HepG2 (cell line): ENCODE measurements around the gene LYRM1. TPM values are rescaled to one million over a fixed set of nuclear protein-coding genes. Genes with fewer than 3 reads are reported as not detected.

Experiments used
- ATAC-seq: fragments of 200-7000 bp; cut with Tn5 transposase; 3 replicates; pipeline ENCODE4 v1.9.1; 2020; ENCODE audit warnings: mild to moderate bottlenecking, moderate library complexity
- BruUV-seq: library from RNA; stranded (reverse); fragments of 400-500 nt; replicated peaks from 2 replicates; lab custom pipeline; 2021; lab: Mats Ljungman, UMichigan
- CTCF ChIA-PET: fragments of 300-600 bp; formaldehyde crosslinking; extraction: SDS; loops from one replicate; lab custom pipeline; 2021; ENCODE audit warnings: low total read pairs, inconsistent platforms, low intra/inter-chr PET ratio; lab: Yijun Ruan, JAX
- POLR2A ChIA-PET: fragments of 350-600 bp; sonication (Branson Sonifier 250); formaldehyde crosslinking; loops from one replicate; lab custom pipeline; 2020; ENCODE audit warnings: antibody characterized with exemption, inconsistent platforms; lab: Yijun Ruan, JAX
- DNase-seq: peaks from one replicate; pipeline ENCODE4 v3.0.0-alpha.2; 2015; ENCODE audit warnings: low spot score
- FAIRE-seq: peaks from 3 replicates; lab custom pipeline; 2011; peaks lifted over from hg19 to GRCh38; lab: Jason Lieb, UNC
- H2AFZ ChIP-seq: one replicate; pipeline ENCODE4 v1.6.1; 2011; ENCODE audit warnings: low read length, inconsistent platforms
- H3K27ac ChIP-seq: fragments of 300-600 bp; 3 replicates; pipeline ENCODE4 v1.8.0; 2011; ENCODE audit warnings: mixed run types, mild to moderate bottlenecking, mixed read lengths, low read length, inconsistent platforms; ENCODE audit not compliant: insufficient read depth; ENCODE audit errors: extremely low read length
- H3K27me3 ChIP-seq, 2 experiments: fragments of 200-600 bp in 1 of 2; 2 replicates in 1 of 2; 3 replicates in 1 of 2; pipeline versions ENCODE4 v1.6.0 to v1.8.0; 2011; ENCODE audit warnings: low read length in 2 of 2, mild to moderate bottlenecking in 2 of 2, moderate library complexity in 2 of 2, inconsistent platforms in 1 of 2; ENCODE audit not compliant: insufficient read depth in 2 of 2, control insufficient read depth in 1 of 2
- H3K36me3 ChIP-seq, 2 experiments: fragments of 200-600 bp in 1 of 2; replicated peaks in 1 of 2; 2 replicates in 1 of 2; 3 replicates in 1 of 2; pipeline versions ENCODE4 v1.5.1 to v1.8.0; 2011; ENCODE audit warnings: low read length in 2 of 2, inconsistent platforms in 1 of 2; ENCODE audit not compliant: insufficient read depth in 2 of 2, control insufficient read depth in 1 of 2
- H3K4me1 ChIP-seq: 2 replicates; pipeline ENCODE4 v1.5.1; 2012; ENCODE audit warnings: low read length, inconsistent platforms; ENCODE audit not compliant: insufficient read depth
- H3K4me2 ChIP-seq: 2 replicates; pipeline ENCODE4 v1.6.0; 2011; ENCODE audit warnings: low read depth, low read length, inconsistent platforms
- H3K4me3 ChIP-seq, 3 experiments: fragments of 200-600 bp in 1 of 3; sonication (generic), shearing (Covaris generic) in 1 of 3; replicated peaks in 1 of 3; 2 replicates each; pipeline ENCODE4 v1.5.1; 2011 to 2016; ENCODE audit warnings: low read length in 3 of 3, inconsistent platforms in 2 of 3, low read depth in 2 of 3, mild to moderate bottlenecking in 2 of 3, control low read depth in 1 of 3, mixed read lengths in 1 of 3; ENCODE audit not compliant: insufficient read depth in 1 of 3
- H3K79me2 ChIP-seq: one replicate; pipeline ENCODE4 v1.6.1; 2011; ENCODE audit warnings: low read length, inconsistent platforms; ENCODE audit not compliant: insufficient read depth
- H3K9ac ChIP-seq: 2 replicates; pipeline ENCODE4 v1.6.0; 2011; ENCODE audit warnings: mild to moderate bottlenecking, low read depth, low read length, inconsistent platforms; ENCODE audit not compliant: insufficient read depth
- H3K9me3 ChIP-seq: 2 replicates; pipeline ENCODE4 v1.5.1; 2012; ENCODE audit warnings: mild to moderate bottlenecking, low read length
- H4K20me1 ChIP-seq: 2 replicates; pipeline ENCODE4 v1.6.0; 2011; ENCODE audit warnings: inconsistent platforms, mild to moderate bottlenecking, low read length, moderate library complexity; ENCODE audit not compliant: insufficient read depth
- CEBPB ChIP-seq: IDR thresholded peaks from 2 replicates; pipeline ENCODE4 v1.6.1; 2011; ENCODE audit warnings: low read depth, low read length, improper control_type of control experiment, borderline replicate concordance
- GATAD2A ChIP-seq: IDR thresholded peaks from 2 replicates; pipeline ENCODE4 v1.6.1; 2016
- PRDM4 ChIP-seq: sonication (generic); formaldehyde crosslinking; IDR thresholded peaks from 2 replicates; pipeline ENCODE4 v1.9.0; 2021; ENCODE audit warnings: missing genetic modification reagents, borderline replicate concordance
- TBX2 ChIP-seq: sonication (generic); formaldehyde crosslinking; IDR thresholded peaks from 2 replicates; pipeline ENCODE4 v1.5.0; 2020; ENCODE audit warnings: missing genetic modification reagents, mild to moderate bottlenecking, borderline replicate concordance
- ZNF550 ChIP-seq: sonication (generic); formaldehyde crosslinking; IDR thresholded peaks from 2 replicates; pipeline ENCODE4 v1.4.0; 2020; ENCODE audit warnings: mild to moderate bottlenecking, missing genetic modification reagents, borderline replicate concordance
- WGBS: methylation state at CpG from one replicate; pipeline ENCODE4 v1.1.6; 2017; ENCODE audit warnings: low lambda C conversion rate; 5-methylcytosine and 5-hydroxymethylcytosine counted together
- in situ Hi-C: cut with HindIII; loops from 2 replicates; pipeline ENCODE4 v1.10.0; 2017; ENCODE audit warnings: low pct_unique_long_range_greater_than_20kb; ENCODE audit not compliant: extremely low pct_ligation_motif_present
- intact Hi-C: fragments of 100-400 bp; cut with micrococcal nuclease; formaldehyde crosslinking; loops from one replicate; pipeline ENCODE4 v1.10.0; 2022; ENCODE audit not compliant: unreplicated experiment
- polyA plus RNA-seq, 8 experiments: library from polyadenylated mRNA; depleted of rRNA in 3 of 8; stranded (reverse) in 7 of 8; unstranded in 1 of 8; fragments of >200 nt; fragmentation: Illumina TruSeq in 4 of 8; extraction: Trizol in 4 of 8; gene quantifications; 2 replicates each; pipeline versions ENCODE4 v1.2.1 to v1.2.3, GENCODE V29; 2011 to 2016; ENCODE audit warnings: low read depth in 4 of 8, missing spikeins in 1 of 8, mixed read lengths in 1 of 8; ENCODE audit not compliant: insufficient read depth in 1 of 8
- total RNA-seq, 5 experiments: library from RNA; depleted of rRNA; stranded (reverse); fragments of >200 nt; fragmentation: Illumina TruSeq; extraction: Trizol; gene quantifications; 2 replicates each; pipeline ENCODE4 v1.2.3, GENCODE V29; 2016; ENCODE audit warnings: low read depth in 1 of 5

The LYRM1 gene
- total and polyA plus RNA-seq, 2 of the 13 experiments (the other 11 are each of a cell fraction or from before 2014, with no cell fraction given), result 59.2 to 82.6 TPM

- ChIA-PET POLR2A (interaction anchor here (1.1 kb wide), 1 partner anchor 11 kb away, joined by 3 read pairs; no protein-coding TSS in a partner anchor), CTCF (no interaction called here)
- H3K27me3 ChIP-seq, result no peaks in the 10 kb centered on the region
- FAIRE-seq, result no peak
- H3K4me1 ChIP-seq, result peaks cover 54% of the 10 kb centered on the region
- H3K27ac ChIP-seq, result no peak overlapping the region
- no peak overlapping the region for H2AFZ ChIP-seq
- H3K79me2 ChIP-seq, result peaks cover 25% of the 10 kb centered on the region
- no peak overlapping the region for H3K4me3 ChIP-seq
- intact Hi-C loops, result no loop called here
- TF ChIP-seq PRDM4 (CRISPR knock-in tag) (no peak), GATAD2A (CRISPR knock-in tag) (0 out of 2 replicates have a peak, but pooled peaks have one; percentile 23)
- no peak overlapping the region for H3K4me2 ChIP-seq
- ATAC-seq, result no peak
- H3K9me3 ChIP-seq, result no peaks in the 10 kb centered on the region
- no peaks in the 10 kb centered on the region for H4K20me1 ChIP-seq
- no TSS peak for BruUV-seq
- H3K36me3 ChIP-seq, result peaks cover 0 to 1% of the 10 kb centered on the region in 2 experiments; a peak in 1 of 5 replicates
- no peak overlapping the region for H3K9ac ChIP-seq
- DNase-seq, result no peak
- in situ Hi-C loops, result no loop called here
- 95% methylated on average over 4 of the region's 4 CpGs for WGBS
Observed at GRCh38 chr16:20906341-20907255, 6.0 kb downstream of the LYRM1 start.

GRCh38 chr16:20910781-20911321, 10.3 kb downstream of the LYRM1 start:
- Histone ChIP-seq H3K4me3 (no peak overlapping the region), H3K4me2 (no peak overlapping the region), H3K36me3 (peaks cover 5% of the 10 kb centered on the region in 2 experiments; a peak in 4 of 5 replicates), H2AFZ (no peak overlapping the region), H3K27ac (no peak overlapping the region), H4K20me1 (no peaks in the 10 kb centered on the region), H3K9me3 (no peaks in the 10 kb centered on the region), H3K9ac (no peak overlapping the region), H3K79me2 (no peaks in the 10 kb centered on the region), H3K4me1 (peaks cover 13% of the 10 kb centered on the region), H3K27me3 (no peaks in the 10 kb centered on the region)
- FAIRE-seq (no peak), DNase-seq (no peak), ATAC-seq (no peak)
- POLR2A ChIA-PET, result interaction anchor here (3.8 kb wide), 1 partner anchor 11 kb away, joined by 17 read pairs; the partner anchor contains the start of genes DCUN1D3 and LYRM1
- intact Hi-C loops, result no loop called here
- WGBS, result 89% methylated on average over 2 of the region's 2 CpGs
- in situ Hi-C loops, result no loop called here
- TF ChIP-seq TBX2 (no peak), CEBPB (peak; percentile 5; the same call in 1 of the 2 replicates), ZNF550 (CRISPR knock-in tag) (no peak)
- CTCF ChIA-PET, result no interaction called here
- BruUV-seq, result no TSS peak
